Measurements from ENCODE around the gene WDR64. TPM values are rescaled to one million over a fixed set of nuclear protein-coding genes. Genes with fewer than 3 reads are reported as not detected.
"Not testable (repeated sequence)": the region's sequence is repeated elsewhere in the genome, so short reads cannot be mapped to it uniquely, and the experiment has no call there.

WDR64 gene
- total and polyA plus RNA-seq, 2 of the 13 experiments (the other 11 are each of a cell fraction or from before 2014, with no cell fraction given): not detected

DNA sequence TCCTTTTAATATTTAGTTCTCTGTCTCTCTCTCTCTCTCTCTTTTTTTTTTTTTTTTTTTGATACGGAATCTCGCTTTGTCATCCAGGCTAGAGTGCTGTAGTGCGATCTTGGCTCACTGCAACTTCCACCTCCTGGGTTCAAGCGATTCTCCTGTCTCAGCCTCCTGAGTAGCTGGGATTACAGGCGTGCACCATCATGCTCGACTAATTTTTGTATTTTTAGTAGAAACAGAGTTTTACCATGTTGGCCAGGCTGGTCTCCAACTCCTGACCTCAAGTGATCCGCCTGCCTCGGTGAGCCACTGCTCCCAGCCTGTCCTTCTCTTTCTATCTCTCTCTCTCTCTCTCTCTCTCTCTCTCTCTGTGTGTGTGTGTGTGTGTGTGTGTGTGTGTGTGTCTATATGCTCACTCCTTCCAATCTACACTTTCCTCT is 83.4 kb downstream of the WDR64 start:
- H3K79me2 ChIP-seq (ENCODE audit: insufficient read depth, low read length); H3K4me2 ChIP-seq (ENCODE audit: low read depth, low read length); BruUV-seq (replicated peaks); H3K4me3 ChIP-seq (replicated peaks in 1 of 3; ENCODE audit: insufficient read depth in 1 of 3, low read depth in 2 of 3, low read length in 3 of 3); H3K36me3 ChIP-seq (replicated peaks in 1 of 2; ENCODE audit: control insufficient read depth in 1 of 2, insufficient read depth in 2 of 2, low read length in 2 of 2); ATAC-seq; H3K27me3 ChIP-seq (ENCODE audit: control insufficient read depth in 1 of 2, insufficient read depth in 2 of 2, low read length in 2 of 2); H3K9me3 ChIP-seq (ENCODE audit: low read length); H3K4me1 ChIP-seq (ENCODE audit: insufficient read depth, low read length); DNase-seq (ENCODE audit: low spot score); H3K27ac ChIP-seq (ENCODE audit: extremely low read length, insufficient read depth, low read length); H4K20me1 ChIP-seq (ENCODE audit: insufficient read depth, low read length); H2AFZ ChIP-seq (ENCODE audit: low read length); FAIRE-seq; POLR2A ChIA-PET; intact Hi-C loops (cut with micrococcal nuclease; ENCODE audit: unreplicated experiment); H3K9ac ChIP-seq (ENCODE audit: insufficient read depth, low read depth, low read length); CTCF ChIA-PET (ENCODE audit: low intra/inter-chr PET ratio, low total read pairs): not testable (repeated sequence)
- WGBS (ENCODE audit: low lambda C conversion rate): 40% methylated on average over 8 of the region's 8 CpGs
- in situ Hi-C loops (cut with HindIII; ENCODE audit: extremely low pct_ligation_motif_present, low pct_unique_long_range_greater_than_20kb): loop anchor here (10.0 kb wide), 1 partner anchor 59 kb away; no protein-coding TSS in a partner anchor

DNA sequence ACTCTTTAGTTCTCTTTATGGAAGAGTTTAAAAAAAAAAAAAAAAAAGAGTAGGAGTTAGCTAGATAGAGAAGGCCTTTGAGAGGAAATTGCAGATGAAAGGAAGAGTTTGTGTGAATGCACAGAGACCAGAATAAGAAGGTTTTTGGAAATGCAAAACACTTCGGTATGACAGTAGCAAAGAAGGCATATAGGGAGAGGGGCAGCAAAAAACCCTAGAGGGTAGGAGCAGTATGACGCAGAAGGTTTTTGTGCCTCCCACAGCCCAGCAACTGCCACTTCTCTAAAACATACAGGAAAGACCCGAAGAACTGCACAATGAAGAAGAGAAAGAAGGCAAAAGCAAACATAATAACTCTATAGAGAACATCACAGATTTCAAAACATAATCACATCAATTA is 84.3 kb downstream of the WDR64 start:
- whole genome bisulfite sequencing (ENCODE audit: low lambda C conversion rate): 7% methylated on average over 3 of the region's 3 CpGs
- H2AFZ ChIP-seq (ENCODE audit: low read length): no peak overlapping the region
- FAIRE-seq (no peak), DNase-seq (ENCODE audit: low spot score) (no peak), ATAC-seq (no peak)
- H3K27ac ChIP-seq (ENCODE audit: extremely low read length, insufficient read depth, low read length): no peak overlapping the region
- H3K36me3 ChIP-seq (replicated peaks in 1 of 2; ENCODE audit: control insufficient read depth in 1 of 2, insufficient read depth in 2 of 2, low read length in 2 of 2): no peaks in the 10 kb centered on the region
- intact Hi-C loops (cut with micrococcal nuclease; ENCODE audit: unreplicated experiment): no loop called here
- H3K4me3 ChIP-seq (replicated peaks in 1 of 3; ENCODE audit: insufficient read depth in 1 of 3, low read depth in 2 of 3, low read length in 3 of 3): no peak overlapping the region
- H3K79me2 ChIP-seq (ENCODE audit: insufficient read depth, low read length): no peaks in the 10 kb centered on the region
- POLR2A ChIA-PET: no interaction called here
- in situ Hi-C loops (cut with HindIII; ENCODE audit: extremely low pct_ligation_motif_present, low pct_unique_long_range_greater_than_20kb): loop anchor here (10.0 kb wide), 1 partner anchor 58 kb away; no protein-coding TSS in a partner anchor
- no peaks in the 10 kb centered on the region for H4K20me1 ChIP-seq (ENCODE audit: insufficient read depth, low read length)
- H3K4me1 ChIP-seq (ENCODE audit: insufficient read depth, low read length): no peaks in the 10 kb centered on the region
- BruUV-seq (replicated peaks): no TSS peak
- H3K9me3 ChIP-seq (ENCODE audit: low read length): no peaks in the 10 kb centered on the region
- no peak overlapping the region for H3K4me2 ChIP-seq (ENCODE audit: low read depth, low read length)
- H3K9ac ChIP-seq (ENCODE audit: insufficient read depth, low read depth, low read length): no peak overlapping the region
- no peak for TF ChIP-seq ZNF326 (CRISPR knock-in tag; IDR thresholded peaks at IDR 0.05; ENCODE audit: borderline replicate concordance)
- no peak for TF ChIP-seq NFKB2 (CRISPR knock-in tag; IDR thresholded peaks at IDR 0.05; ENCODE audit: borderline replicate concordance)
- TF ChIP-seq ZNF431 (CRISPR knock-in tag; IDR thresholded peaks at IDR 0.05; ENCODE audit: borderline replicate concordance, low read depth): no peak
- H3K27me3 ChIP-seq (ENCODE audit: control insufficient read depth in 1 of 2, insufficient read depth in 2 of 2, low read length in 2 of 2): no peaks in the 10 kb centered on the region
- CTCF ChIA-PET (ENCODE audit: low intra/inter-chr PET ratio, low total read pairs): no interaction called here
